HG02981 (cell line): ENCODE data around the gene TKT.

ENCODE experiments used
- ATAC-seq: cut with Tn5 transposase; IDR thresholded peaks from one replicate; pipeline ENCODE4 v1.9.1; 2021; ENCODE audit warnings: mild to moderate bottlenecking, moderate library complexity; ENCODE audit not compliant: unreplicated experiment

Gene TKT

GRCh38 chr3:53240989-53241972, 14.5 kb downstream of the TKT start:
- no peak for ATAC-seq

GRCh38 chr3:53239800-53240199, 16.0 kb downstream of the TKT start:
- ATAC-seq, result no peak

GRCh38 chr3:53238886-53239285, 16.9 kb downstream of the TKT start:
- ATAC-seq, result no peak

- ATAC-seq, result no peak
These were observed 17.6 kb downstream of the TKT start for GRCh38 chr3:53238051-53238850.

GRCh38 chr3:53236112-53236841, 19.5 kb downstream of the TKT start:
- no peak for ATAC-seq

- ATAC-seq, result no peak
These were observed 20.3 kb downstream of the TKT start for GRCh38 chr3:53235545-53235944.

- ATAC-seq, result no peak
These were observed 21.0 kb downstream of the TKT start for GRCh38 chr3:53234841-53235232.

GRCh38 chr3:53234130-53234840, 21.5 kb downstream of the TKT start:
- ATAC-seq, result no peak

- no peak for ATAC-seq
These were observed 23.0 kb downstream of the TKT start for GRCh38 chr3:53232641-53233377.

GRCh38 chr3:53231532-53232511, 24.0 kb downstream of the TKT start:
- ATAC-seq, result no peak

GRCh38 chr3:53230789-53231188, 25.0 kb downstream of the TKT start:
- no peak for ATAC-seq

GRCh38 chr3:53230041-53230621, 25.7 kb downstream of the TKT start:
- ATAC-seq, result no peak

- ATAC-seq, result no peak
These were observed 26.2 kb downstream of the TKT start for GRCh38 chr3:53229606-53230005.

- no peak for ATAC-seq
These were observed 26.7 kb downstream of the TKT start for GRCh38 chr3:53229171-53229570.

- no peak for ATAC-seq
These were observed 27.6 kb downstream of the TKT start for GRCh38 chr3:53227993-53228885.

GRCh38 chr3:53226841-53227407, 28.9 kb downstream of the TKT start:
- ATAC-seq, result no peak
